NCI-H226 (cell line): ENCODE results near the gene TRIM31.

ENCODE experiments used
- DNase-seq: peaks from one replicate; pipeline ENCODE4 v3.0.0-alpha.2; 2015

The TRIM31 gene

GRCh38 chr6:30074331-30075093, 38.4 kb downstream of the TRIM31 start:
- no peak for DNase-seq

GRCh38 chr6:30073489-30074235, 39.2 kb downstream of the TRIM31 start:
- no peak for DNase-seq

- DNase-seq: no peak
Observed at GRCh38 chr6:30071858-30072257, 41.0 kb downstream of the TRIM31 start.

GRCh38 chr6:30071081-30071818, 41.6 kb downstream of the TRIM31 start:
- no peak for DNase-seq

GRCh38 chr6:30067460-30068139, 45.3 kb downstream of the TRIM31 start:
- no peak for DNase-seq

GRCh38 chr6:30066577-30067459, 46.1 kb downstream of the TRIM31 start, which contains the start of gene PPP1R11:
TSS of gene PPP1R11 (plus strand) at chr6:30067198. CDS start at chr6:30067411, 213 bp downstream.
- DNase-seq: peak; percentile 99

GRCh38 chr6:30066082-30066481, 46.8 kb downstream of the TRIM31 start:
- DNase-seq: no peak

- DNase-seq: no peak
Observed at GRCh38 chr6:30063315-30063714, 49.6 kb downstream of the TRIM31 start.

GRCh38 chr6:30062471-30063178, 50.3 kb downstream of the TRIM31 start:
- DNase-seq: no peak

GRCh38 chr6:30061858-30062458, 50.9 kb downstream of the TRIM31 start:
- no peak for DNase-seq

- DNase-seq: peak; percentile 97
Observed at GRCh38 chr6:30061092-30061857, 51.6 kb downstream of the TRIM31 start, which contains the start of gene POLR1H. TSS of gene POLR1H (plus strand) at chr6:30061265. CDS start at chr6:30061525, 260 bp downstream.

- no peak for DNase-seq
Observed at GRCh38 chr6:30060606-30061091, 52.2 kb downstream of the TRIM31 start.

- DNase-seq: no peak
Observed at GRCh38 chr6:30055513-30055912, 57.4 kb downstream of the TRIM31 start.

GRCh38 chr6:30053682-30054081, 59.2 kb downstream of the TRIM31 start:
- DNase-seq: no peak
